Breast epithelium (tissue), 3 donors: ENCODE measurements around the gene GSTP1.

ENCODE experiments used
- CTCF ChIP-seq, 3 donors: fragments of 450-650 bp; IDR thresholded peaks; one replicate each; pipeline ENCODE4 v1.5.1; 2016 to 2017; ENCODE audit warnings: antibody characterized with exemption in 3 of 3, mild to moderate bottlenecking in 3 of 3, moderate library complexity in 3 of 3
- POLR2AphosphoS5 ChIP-seq, 3 donors: sonication (generic); formaldehyde crosslinking; IDR thresholded peaks; one replicate each; pipeline ENCODE4 v1.6.1; 2017; ENCODE audit warnings: antibody characterized with exemption in 3 of 3

GRCh38 chr11:67538306-67538705 is 45.3 kb upstream of the GSTP1 start:
- TF ChIP-seq CTCF (IDR thresholded peaks at IDR 0.05) (no peak), POLR2AphosphoS5 (IDR thresholded peaks at IDR 0.05) (no peak)
